SIG-M5 treated with dmso at 0.1 percent for 504 hours (cell line): ENCODE measurements around the gene NDUFS1.
"Not testable (repeated sequence)": the region's sequence is repeated elsewhere in the genome, so short reads cannot be mapped to it uniquely, and the experiment has no call there.

Experiments
- DNase-seq: peaks from one replicate; lab custom pipeline; 2025; ENCODE audit not compliant: unreplicated experiment; lab: John Stamatoyannopoulos, UW

The NDUFS1 gene

GRCh38 chr2:206105541-206105940, 53.7 kb downstream of the NDUFS1 start:
- no peak for DNase-seq

GRCh38 chr2:206105038-206105437, 54.2 kb downstream of the NDUFS1 start:
- DNase-seq: no peak

GRCh38 chr2:206098872-206099271, 60.4 kb downstream of the NDUFS1 start:
- DNase-seq: peak; percentile 33

GRCh38 chr2:206098471-206098870, 60.8 kb downstream of the NDUFS1 start:
- no peak for DNase-seq

- DNase-seq: no peak
Measured at GRCh38 chr2:206096876-206097275, 62.4 kb downstream of the NDUFS1 start.

- no peak for DNase-seq
Measured at GRCh38 chr2:206095536-206096332, 63.5 kb downstream of the NDUFS1 start.

- DNase-seq: no peak
Measured at GRCh38 chr2:206092297-206092696, 66.9 kb downstream of the NDUFS1 start.

GRCh38 chr2:206088248-206088647, 71.0 kb downstream of the NDUFS1 start:
- DNase-seq: no peak

GRCh38 chr2:206086716-206087350, 72.4 kb downstream of the NDUFS1 start:
- peak; percentile 46 for DNase-seq

GRCh38 chr2:206085742-206086445, 73.3 kb downstream of the NDUFS1 start, which contains the start of gene INO80D:
INO80D (minus strand) TSS chr2:206086174; CDS start chr2:206063016, 23,158 bp downstream.
- DNase-seq: peak; percentile 91

- peak; percentile 43 for DNase-seq
Measured at GRCh38 chr2:206084870-206085741, 74.1 kb downstream of the NDUFS1 start.

GRCh38 chr2:206084439-206084869, 74.8 kb downstream of the NDUFS1 start:
- DNase-seq: peak; percentile 57

GRCh38 chr2:206083602-206084438, 75.4 kb downstream of the NDUFS1 start:
- no peak for DNase-seq

- no peak for DNase-seq
Measured at GRCh38 chr2:206082298-206082843, 76.9 kb downstream of the NDUFS1 start.

- no peak for DNase-seq
Measured at GRCh38 chr2:206080927-206081326, 78.3 kb downstream of the NDUFS1 start.

GRCh38 chr2:206079699-206080465, 79.4 kb downstream of the NDUFS1 start:
- no peak for DNase-seq

- not testable (repeated sequence) for DNase-seq
Measured at GRCh38 chr2:206077879-206078278, 81.4 kb downstream of the NDUFS1 start.

- DNase-seq: no peak
Measured at GRCh38 chr2:206075113-206075512, 84.1 kb downstream of the NDUFS1 start.

GRCh38 chr2:206071807-206072206, 87.4 kb downstream of the NDUFS1 start:
- DNase-seq: no peak
